HG03342 (cell line): Measurements from ENCODE around the gene MCM6.
A peak's percentile ranks its signal among the peaks of the same experiment; 100 is the strongest.
"Not testable (repeated sequence)": the region's sequence is repeated elsewhere in the genome, so short reads cannot be mapped to it uniquely, and the experiment has no call there.

Experiments
- ATAC-seq: cut with Tn5 transposase; IDR thresholded peaks from one replicate; pipeline ENCODE4 v1.9.1; 2021; ENCODE audit warnings: mild to moderate bottlenecking, moderate library complexity; ENCODE audit not compliant: unreplicated experiment

MCM6 gene

DNA sequence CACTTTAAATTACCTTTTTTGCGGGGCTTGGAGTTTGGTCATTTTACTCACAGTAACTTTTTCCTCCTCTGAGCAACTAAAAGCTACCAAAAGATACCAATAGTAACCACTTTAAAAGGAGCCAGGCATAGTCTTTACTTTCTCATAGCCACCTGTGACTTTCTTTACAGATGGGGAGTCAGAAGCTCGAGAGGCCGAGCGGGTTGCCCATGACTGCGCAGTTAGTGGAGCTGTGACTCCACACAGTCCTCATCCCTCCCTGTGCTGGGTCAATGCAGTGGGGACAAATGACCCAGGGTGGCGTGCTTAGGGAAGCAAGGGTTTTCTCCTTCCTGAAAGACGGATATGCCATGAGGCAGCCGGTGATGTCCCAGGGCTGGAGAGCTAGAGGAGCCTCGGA is 51.1 kb downstream of the MCM6 start:
- ATAC-seq = no peak

DNA sequence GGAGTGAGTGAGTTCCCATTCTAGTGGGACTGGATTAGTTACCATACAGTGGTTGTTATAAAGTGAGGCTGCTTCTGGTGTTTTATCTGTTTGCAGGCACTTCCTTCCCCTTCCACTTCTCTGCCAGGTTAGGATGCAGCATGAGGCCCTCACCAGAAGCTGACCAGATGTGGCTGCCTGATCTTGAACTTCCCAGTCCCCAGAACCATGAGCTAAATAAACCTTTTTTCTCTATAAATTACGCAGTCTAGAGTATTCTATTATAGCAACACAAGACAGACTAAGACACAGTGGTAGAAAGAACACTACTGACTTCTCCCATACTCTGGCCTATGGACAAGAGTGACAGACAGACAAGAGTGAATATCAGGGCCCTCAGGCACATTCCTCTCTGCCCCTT is 53.4 kb downstream of the MCM6 start:
- ATAC-seq = no peak

- ATAC-seq = no peak
Measured at GRCh38 chr2:135821190-135821589, 55.1 kb downstream of the MCM6 start.

DNA sequence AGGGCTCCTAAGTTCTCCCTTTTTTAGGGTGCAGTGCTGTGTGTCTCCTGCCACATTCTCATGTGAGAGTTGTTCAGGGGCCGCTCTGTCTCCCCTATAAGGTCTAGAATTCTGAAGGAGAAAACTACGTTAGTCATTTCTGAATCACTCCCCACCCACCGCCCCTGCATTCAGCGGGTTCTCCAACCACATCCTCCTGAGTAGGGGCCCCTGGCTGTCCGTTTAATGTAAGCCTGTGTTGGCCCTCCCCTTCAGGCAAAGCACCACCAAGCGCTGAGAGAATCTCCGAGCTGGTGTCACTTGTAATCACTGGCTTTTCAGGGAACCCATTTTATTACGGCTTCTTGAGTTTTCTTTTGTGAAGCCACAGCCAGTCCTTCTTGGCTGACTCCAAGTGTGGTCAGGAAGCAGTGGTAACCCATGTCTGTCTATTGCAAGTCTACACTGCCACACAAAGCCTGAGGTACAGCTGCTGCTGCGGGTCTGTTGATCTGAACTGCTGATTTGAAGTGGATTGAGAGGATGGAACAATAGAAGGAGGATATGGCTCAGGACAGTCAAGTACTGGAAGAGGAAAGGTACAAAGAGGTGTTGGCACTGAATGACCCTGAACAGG is 56.1 kb downstream of the MCM6 start:
- ATAC-seq = peak; percentile 86

DNA sequence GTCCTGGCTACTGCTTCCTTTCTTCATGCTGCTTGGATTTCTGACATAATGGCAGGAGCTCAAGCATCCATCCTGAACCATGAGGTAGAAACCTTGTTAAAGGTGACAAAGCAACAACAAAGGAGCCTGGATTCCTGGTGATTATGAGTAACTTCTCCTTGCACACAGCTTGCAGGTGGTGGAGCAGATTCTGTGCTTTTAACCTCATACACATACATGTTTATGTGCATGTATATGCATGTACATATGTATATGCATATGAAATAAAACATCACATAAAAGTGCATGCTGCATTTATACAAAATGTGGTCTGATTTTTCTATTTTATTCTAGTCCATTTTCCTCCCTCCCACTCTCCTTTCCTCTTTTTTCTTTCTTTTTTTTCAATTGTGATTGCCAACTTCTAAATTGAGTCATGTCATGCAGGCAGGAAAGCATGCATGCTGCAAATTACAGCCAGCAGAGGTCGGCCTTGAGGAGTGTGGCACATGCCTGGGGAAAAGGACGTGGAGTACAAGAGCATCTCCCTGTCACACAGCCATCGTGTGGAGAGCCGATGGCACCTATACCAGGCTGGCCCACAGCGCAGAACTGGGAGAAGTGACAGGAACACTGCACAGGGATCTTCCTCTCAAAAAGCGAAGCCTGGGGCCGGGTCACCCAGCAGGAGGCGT is 57.2 kb downstream of the MCM6 start:
- ATAC-seq = no peak

DNA sequence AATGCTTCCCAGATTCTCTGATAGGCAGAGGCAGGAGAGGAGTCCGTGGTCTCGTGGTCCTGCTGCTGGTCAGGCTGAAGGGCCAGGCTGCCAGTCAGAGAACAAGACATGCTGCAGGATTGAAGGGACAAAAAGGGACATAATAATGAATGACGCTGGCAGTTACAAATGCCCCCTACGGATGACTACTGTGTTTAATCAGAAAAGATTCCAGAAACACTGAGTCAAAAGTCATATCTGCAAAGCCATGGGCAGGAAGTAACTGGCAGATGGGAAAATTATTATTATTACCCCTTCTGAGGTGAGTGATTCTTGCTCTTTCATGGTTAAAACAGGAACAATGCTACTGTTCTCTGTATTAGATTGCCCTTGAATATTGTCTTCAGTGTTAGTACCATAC is 58.3 kb downstream of the MCM6 start:
- no peak for ATAC-seq

DNA sequence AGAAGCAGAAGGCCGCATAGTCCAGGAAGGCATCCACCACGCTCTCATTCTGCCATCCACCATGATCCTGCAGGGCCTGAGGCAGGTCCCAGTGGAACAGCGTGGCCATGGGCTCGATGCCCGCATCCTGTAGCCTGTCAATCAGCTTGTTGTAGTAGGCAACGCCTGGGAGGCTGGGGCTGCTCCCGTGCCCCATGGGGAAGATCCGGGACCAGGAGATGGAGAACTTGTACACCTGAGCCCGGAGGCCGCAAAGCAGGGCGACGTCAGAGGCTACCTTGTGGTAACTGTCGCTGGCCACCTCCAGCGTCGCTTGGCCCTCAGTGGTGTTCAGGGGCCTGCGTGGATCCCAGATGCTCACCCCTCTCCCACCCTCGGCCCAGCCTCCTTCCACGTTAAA is 58.8 kb downstream of the MCM6 start:
- ATAC-seq = no peak

GRCh38 chr2:135815269-135815668 is 61.0 kb downstream of the MCM6 start:
- ATAC-seq = no peak

GRCh38 chr2:135812907-135813511 is 63.2 kb downstream of the MCM6 start:
- no peak for ATAC-seq

DNA sequence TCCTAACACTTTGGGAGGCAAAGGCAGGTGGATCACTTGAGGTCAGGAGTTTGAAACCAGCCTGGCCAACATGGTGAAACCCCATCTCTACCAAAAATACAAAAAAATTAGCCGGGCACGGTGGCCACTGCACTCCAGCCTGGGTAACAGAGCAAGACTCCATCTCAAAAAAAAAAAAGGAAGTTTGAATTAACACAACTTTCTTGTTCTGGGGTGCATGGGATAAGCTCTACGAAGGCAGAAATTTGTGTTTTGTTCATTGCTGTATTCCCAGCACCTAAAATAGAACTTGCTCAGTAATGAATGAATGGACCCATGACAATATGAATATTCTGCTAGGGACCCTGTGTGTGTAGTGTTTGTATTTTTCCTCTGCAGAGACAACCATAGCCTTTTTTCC is 68.4 kb downstream of the MCM6 start:
- not testable (repeated sequence) for ATAC-seq

- ATAC-seq = no peak
Measured at GRCh38 chr2:135803278-135803677, 73.0 kb downstream of the MCM6 start.

- ATAC-seq = no peak
Measured at GRCh38 chr2:135802350-135802749, 73.9 kb downstream of the MCM6 start.

DNA sequence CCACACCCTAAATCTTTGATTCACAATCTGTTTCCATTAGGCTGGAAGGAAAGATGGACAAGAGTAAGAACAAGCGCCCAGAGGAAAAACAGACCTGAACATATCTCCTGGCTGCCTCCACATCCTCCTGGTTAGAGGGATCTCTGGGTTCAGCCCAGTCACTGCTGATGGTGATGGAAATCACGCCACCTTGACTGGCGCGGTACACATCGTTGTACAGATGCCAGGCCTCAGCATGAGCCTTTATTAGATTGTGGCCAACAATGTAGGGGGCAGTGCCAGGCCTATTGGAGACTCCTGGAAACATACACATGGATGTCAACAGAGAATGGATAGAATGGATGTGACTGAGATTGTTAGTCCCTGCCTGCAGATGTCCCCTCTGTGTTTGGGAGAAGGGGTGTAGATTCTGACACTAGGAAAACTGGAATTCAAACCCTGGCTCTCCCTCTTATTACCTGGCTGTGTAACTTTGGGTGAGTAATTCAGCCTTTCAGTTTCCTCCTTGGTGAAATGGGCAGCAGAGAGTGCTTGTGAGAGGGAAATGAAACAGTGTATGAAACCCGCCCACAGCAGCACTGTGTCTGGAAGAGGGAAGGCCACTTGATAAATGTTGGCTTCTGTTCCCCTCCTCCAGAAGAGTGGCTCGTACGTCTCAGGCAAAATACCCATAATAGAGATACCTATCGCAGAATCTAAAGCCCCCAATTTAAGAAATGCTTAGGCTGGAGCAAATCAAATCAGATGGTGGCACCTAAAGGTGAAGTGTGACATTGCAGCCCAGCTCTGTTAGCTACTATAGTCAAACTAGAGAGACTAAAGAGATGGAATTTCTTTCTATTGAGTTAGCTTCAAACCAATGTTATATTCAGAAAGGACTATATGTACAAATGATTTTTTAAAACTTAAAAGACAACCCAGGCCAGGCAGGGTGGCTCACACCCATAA is 75.5 kb downstream of the MCM6 start:
- ATAC-seq = no peak

GRCh38 chr2:135799738-135800137 is 76.5 kb downstream of the MCM6 start:
- ATAC-seq = no peak

DNA sequence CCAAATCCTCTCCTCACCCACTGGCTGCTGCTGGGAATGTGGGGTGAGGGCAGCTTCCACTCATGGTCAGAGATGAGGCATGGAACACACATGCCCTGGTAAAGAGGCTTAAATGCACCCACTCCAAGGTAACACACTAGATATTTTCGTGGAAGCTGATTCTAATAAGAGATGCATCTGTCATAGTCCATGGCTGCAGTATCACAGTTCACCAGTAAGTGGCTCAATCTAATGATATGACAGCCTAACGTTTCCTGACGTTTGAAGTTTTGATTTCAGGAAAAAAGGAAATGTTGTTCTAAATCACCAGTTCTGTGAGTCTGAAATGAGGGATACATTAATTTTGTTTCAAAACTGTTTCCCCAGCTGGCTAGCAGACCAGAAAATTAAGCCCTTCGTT is 77.5 kb downstream of the MCM6 start:
- ATAC-seq = no peak

- no peak for ATAC-seq
Measured at GRCh38 chr2:135798275-135798705, 78.0 kb downstream of the MCM6 start.

DNA sequence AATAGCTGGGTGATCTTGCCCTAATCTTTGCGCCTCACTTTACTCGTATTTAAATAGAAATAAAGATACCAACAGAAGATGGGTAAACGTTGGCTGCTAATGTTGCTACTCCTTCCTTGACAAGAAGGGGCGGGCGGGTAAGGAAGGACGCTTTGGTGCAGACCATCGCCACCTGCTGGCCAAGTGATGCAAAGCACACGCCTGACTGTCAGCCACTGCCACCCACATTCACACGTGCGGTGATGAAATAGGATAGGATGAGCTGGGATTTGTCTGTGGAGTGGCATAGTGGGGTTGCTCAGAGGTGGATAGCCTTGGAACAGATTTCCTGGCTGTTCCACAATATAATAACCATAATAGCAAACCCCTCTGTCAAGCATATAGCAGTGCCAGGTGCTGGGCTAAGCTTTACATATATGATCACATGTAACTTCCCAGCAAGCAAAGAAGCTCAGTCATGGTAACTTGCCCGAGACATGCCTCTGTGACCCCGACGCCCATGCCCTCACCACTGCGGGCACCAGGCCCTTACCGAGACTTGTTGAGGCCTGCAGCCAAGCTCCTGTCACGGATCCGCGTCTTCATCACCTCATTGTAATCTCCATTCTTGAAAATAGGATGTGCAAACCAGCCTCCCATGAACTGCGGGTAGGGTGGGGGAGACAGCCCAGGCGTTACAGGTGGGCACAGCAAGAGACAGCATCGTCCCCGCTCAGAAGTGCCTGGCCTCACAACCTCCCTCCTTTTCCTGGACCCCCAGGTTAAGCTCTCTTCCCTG is 78.6 kb downstream of the MCM6 start:
- peak; percentile 67 for ATAC-seq

DNA sequence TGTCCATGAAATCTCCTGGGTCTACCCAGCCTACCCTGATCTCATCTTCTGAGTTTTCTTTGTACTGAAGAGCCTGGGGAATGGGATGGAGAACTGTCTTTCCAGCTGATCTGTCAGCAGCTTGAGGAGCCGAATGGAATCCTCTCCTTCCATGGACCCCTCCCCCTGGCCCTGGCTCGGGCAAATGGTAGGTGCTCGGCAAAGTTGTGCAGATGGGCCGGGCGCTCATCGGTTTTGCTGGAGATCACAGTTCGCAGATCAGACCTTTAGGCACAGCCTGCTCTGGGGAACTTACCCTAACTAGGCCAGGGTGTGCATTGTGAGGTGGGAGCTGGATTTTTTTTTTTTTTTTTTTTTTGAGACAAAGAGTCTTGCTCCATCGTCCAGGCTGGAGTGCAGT is 79.6 kb downstream of the MCM6 start:
- ATAC-seq = no peak

GRCh38 chr2:135795641-135796040 is 80.6 kb downstream of the MCM6 start:
- not testable (repeated sequence) for ATAC-seq

GRCh38 chr2:135792401-135793150 is 83.7 kb downstream of the MCM6 start:
- no peak for ATAC-seq
